ENCODE results near the gene U2SURP.
"Not testable (repeated sequence)": the region's sequence is repeated elsewhere in the genome, so short reads cannot be mapped to it uniquely, and the experiment has no call there.

Gene U2SURP

DNA sequence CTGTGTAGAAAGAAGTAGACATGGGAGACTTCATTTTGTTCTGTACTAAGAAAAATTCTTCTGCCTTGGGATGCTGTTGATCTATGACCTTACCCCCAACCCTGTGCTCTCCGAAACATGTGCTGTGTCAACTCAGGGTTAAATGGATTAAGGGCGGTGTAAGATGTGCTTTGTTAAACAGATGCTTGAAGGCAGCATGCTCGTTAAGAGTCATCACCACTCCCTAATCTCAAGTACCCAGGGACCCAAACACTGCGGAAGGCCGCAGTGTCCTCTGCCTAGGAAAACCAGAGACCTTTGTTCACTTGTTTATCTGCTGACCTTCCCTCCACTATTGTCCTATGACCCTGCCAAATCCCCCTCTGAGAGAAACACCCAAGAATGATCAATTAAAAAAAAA lies 72.6 kb downstream of the U2SURP start:
- not testable (repeated sequence) for DNase-seq

DNA sequence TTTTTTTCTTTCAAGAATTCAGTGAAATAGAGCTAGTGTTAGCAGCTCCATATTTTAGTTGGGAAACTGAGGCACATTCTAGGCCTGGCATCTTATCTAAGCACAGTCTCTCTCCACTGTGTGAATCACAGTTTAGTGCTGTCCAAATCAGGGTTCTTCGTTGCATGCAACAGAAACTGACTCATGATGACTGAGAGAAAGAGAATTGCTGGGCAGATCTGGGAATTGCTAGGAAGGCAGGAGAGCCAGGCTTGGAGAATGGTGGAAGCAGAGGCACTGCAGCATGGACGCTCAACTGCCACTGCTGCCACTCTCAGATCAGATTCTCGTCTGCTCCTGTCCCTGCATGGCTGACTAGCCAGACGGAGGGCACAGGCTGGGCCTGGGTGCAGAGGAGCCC lies 77.5 kb downstream of the U2SURP start:
- peak; percentile 65 for DNase-seq

DNA sequence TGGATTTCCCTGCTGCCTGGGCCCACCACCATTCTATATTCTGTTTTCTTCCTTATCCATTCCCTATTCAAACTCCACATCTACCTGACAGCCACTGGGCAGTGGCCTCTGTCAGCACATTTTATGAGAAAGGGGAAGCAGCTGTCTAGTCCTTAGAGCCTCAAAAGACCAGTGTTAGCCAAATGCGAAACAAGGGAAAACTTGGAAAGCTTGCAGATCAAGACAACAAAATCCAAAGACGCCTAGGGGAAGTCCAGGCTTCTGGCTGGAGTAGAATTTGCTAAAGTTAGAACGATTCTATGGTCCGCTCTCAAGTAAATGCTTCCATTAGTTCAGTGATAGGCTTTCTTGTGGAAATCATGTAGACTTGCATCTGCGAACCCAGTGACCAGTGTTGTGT lies 78.8 kb downstream of the U2SURP start:
- DNase-seq = no peak

DNA sequence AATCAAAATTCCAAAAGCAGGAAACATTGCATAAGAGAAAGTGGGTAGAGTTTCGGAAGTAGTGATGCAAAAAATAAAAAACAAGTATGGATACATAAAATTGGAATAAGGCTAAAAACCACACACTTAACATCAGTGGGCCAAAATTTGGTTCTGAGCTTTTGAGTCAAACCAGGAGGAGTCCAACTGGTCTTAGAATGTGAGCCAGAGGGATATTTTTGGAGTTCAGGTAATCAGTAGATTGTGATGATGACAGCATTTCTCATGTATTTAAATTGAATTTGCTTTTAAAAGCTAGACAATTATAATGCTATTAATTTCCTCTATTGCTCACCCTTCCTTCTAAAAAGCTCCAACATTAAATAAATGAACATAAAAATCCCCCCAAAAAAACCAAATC lies 80.0 kb downstream of the U2SURP start:
- no peak for DNase-seq

DNA sequence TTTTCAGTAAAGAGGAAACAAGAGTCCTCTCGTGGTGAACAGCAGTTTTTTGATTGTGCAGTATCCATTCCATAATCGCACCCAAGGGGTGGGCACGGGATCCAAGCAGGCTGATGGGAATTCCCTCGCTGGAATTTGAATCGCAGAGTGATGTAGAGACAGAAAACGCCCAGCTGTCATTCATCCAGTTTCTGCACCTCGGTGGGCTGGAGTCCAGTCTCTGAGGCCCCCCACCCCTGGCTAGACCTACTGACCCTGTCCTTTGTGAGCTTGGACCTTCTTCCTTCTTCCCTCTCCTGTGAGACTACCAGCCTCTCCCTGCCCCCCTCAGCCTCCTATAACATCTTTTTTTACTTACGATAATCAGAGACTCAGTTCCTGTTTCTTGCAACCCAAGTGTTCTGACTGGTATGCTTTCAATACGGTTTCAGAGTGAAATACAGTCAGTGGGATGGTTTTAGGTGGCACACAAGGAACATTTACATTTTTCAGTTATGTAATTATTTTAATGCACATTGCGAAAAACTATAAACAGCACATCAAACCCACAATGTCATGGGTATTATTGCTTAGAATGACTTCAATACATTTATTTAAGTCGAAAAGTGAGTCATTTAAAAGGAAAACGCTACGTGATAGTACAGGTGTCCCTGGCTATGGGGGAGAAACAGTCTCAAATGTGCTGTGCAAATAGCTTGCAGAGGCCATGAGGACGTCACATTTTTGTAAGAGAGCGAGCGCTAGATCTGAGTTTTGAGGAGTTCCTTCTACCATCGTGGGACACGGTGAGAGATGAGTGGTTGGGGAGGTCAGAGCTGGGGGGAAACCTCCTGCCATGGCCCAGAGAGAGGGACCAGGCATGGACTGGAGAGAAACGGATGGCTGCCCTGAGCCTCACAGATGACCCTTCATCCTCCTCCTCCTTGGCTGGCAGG lies 80.7 kb downstream of the U2SURP start:
- DNase-seq = no peak

DNA sequence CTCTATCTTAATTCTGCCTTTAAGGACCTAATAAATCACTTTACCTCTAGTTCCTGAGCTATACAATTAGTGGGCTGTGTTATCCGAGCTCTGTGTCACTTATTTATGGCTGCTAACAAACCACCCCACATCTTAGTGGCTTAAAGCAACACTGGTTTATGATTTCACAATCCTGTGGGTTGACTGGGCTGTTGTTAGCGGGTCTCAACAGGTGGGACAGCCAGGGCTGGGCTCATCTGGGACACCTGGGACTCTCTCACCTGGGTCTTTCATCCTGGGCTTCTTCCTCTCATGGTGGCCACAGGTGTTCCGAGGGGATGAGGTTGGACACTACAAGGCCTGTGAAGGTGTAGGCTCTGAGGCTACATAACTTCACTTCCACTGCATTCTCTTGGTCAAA lies 82.4 kb downstream of the U2SURP start:
- DNase-seq = no peak

DNA sequence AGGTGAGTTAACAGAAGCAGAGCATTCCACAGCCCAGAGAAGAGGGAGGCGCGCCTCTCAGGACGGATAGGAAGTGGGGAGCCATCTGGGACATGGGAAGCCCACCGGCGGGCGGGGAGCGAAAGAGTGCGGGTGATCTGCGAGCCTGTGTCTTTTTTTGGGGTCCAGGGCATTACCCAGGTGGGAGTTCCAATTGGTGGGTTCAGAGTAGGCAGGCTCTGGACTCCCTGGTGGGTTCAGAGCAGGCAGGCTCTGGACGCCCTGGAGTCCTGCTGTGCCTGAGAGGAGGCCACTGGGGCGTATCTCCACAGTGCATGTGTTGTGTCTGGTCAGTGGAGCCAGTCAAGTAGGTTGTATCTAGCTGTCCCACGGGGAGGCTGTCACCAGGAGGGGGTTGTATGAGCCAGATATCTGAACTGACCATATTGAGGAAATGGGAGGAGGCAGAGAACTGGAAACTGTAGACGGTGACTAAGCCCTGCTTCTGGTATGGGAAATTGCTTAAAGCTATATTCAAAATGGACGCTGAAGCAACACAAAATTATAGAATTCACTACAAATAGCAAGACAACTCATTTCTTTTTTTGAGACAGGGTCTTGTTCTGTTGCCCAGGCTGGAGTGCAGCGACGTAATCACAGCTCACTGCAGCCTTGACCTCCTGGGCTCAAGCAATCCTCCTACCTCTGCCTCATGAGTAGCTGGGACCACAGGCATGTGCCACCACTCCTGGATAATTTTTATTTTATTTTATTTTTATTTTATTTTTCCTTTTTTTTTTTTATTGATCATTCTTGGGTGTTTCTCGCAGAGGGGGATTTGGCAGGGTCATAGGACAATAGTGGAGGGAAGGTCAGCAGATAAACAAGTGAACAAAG lies 83.7 kb downstream of the U2SURP start:
- peak; percentile 60 for DNase-seq

DNA sequence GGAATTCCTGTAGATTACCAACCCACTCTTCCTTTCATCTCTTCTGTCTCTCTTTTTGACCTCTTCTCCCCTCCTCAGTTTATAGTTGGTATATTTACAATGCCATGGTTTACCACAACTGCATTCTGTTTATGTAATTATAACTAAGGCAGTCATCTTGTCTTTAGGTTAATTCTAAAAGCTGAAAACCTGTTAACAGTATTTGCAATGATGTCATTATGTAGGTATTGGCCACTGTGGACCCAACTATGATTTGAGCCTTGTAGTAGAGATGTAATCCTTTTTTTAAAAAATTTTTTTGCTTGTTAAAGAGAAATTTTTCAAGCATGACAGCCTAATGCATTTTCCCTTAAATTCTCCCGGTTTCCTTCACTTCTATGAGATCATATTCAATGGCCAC lies 87.5 kb downstream of the U2SURP start:
- DNase-seq = no peak

DNA sequence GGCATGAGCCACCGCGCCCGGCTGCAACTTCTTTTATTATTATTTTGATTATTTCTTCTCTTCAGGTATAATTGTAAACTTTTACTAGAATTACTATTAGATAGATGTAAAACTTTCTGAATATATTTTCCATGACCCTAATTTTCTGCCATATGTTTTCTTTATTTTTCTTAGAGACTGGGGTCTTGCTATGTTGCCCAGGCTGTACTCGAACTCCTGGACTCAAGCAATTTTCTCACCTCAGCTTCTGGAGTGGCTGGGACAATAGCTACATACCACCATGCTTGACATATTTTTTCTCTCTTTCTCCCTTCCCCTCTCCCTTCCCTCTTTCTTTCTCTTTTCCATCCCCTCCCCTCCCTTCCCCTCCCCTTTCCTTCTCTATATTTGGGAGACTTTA lies 88.6 kb downstream of the U2SURP start:
- DNase-seq = no peak

DNA sequence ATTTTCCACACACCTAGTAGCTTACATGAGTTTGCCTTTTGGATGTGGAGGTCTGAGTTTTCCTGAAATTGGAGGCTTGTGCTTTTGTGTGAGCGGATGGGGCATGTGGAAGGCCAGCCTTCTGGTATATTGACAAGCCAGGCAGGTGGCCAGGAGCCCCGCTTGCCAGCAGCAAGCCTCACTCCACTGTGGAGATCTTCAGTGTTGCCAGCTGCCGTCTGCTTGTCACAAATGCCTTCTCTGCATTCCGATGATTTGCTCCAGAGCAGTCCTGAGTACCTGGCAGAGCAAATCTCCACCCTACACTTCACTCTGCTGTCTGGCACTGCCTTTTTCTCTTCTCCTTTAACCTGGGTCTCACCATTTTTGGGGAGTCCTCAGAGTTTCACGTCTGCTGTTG lies 89.1 kb downstream of the U2SURP start:
- DNase-seq = no peak

DNA sequence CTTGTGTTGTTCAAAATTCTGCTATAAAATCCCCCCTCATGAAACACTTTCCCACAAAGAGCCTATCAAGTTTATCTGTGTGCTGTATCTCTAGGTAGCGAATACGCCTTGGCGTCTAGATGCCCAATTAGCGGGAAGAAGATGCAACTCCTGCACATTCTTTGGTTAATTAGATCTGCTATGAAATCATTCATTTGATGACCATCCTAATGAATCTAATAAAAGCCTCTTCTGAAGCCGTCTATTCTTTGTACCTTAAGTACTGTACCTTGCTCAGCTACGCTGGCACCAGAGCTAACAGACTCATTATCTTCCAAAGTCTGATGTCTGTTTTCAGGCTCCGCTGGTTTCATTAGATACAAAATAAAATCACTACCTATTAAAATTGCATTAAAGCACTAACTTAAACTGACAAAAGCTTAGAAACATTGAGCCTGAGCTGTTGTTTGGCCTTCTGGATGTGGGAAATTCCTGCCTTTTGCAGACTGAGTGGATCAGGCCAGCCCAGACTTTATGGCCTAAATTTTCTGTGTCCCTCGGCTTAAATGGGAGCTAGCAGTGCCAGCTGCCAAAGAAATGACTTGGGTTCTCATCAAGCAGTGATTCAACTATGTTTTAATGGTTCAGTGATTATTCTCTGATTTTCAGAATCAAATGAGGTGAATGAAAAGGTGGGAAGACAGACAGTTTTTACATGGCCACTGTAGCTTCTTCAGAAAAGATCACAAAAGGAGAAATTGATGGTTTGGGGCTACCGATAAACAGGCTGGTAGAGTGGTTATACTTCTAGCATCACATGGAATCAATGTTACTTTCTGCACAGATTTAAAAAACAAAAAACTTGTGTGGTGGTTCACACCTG lies 89.8 kb downstream of the U2SURP start:
- no peak for DNase-seq

DNA sequence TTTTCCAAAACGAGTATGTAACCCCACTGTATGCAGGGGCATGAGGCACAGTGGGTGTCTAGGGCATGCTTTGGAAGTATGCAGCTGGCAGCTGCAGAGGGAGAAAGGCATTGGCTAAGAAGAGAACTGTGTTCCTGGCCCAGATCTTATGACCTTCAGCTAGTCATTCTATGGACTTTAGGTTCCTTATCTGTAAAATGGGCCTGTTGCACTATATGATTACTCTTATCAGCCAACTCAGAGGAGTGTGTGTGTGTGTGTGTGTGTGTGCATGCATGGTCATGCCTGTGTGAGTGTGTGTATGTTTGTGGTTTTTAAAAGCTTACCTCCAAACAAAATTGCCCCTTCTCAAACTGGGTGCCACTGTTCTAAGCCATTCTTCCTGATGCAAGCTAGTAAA lies 90.8 kb downstream of the U2SURP start:
- no peak for DNase-seq

DNA sequence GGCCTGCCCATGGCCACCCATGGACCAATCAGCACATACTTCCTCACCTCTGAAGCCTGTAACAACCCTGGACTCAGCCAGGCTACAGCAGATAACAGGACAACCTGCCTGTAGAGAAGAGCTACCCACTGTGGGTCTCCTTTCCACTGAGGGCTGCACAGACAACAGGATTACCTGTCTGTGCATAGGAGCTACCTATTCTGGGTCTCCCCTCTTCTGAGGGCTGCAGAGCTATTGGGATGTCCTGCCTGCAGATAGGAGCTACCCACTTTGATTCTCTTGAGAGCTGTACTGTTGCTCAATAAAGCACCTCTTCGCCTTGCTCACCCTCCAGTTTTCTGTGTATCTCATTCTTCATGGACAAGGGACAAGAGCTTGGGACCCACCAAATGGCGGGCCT lies 94.4 kb downstream of the U2SURP start:
- DNase-seq = no peak

DNA sequence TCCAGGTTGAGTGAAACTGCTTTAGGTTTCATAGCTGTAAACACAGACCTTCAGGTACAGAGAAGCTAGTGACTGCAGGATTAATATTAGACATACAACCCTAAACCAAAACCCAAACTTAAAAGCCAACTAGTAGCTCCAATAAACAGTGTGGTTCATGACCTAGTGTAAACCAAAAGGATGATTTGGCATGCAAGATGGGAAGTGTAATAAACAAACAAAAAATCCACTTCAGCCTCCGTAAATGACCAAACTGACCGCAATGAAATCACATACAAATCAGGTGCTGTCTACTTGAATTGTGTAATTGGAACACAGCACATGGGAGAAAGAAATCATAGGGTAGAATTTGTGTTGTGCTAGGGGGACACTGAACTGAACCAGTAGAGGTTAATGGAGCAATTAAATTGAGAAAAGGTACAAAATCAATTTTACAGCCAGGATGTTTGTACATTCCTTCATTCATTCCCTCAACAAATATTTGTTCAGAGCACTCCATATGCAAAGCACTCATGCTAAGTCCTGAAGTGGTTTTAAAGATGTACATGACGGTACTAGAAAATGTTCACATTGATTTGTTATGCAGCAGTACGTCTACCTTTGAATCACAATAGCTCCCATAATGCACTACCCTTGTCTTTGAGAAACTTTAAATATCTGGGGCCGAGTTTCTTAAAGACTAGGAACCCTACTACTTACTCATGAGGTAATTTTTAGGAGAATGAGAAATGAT lies 96.8 kb downstream of the U2SURP start:
- no peak for DNase-seq

DNA sequence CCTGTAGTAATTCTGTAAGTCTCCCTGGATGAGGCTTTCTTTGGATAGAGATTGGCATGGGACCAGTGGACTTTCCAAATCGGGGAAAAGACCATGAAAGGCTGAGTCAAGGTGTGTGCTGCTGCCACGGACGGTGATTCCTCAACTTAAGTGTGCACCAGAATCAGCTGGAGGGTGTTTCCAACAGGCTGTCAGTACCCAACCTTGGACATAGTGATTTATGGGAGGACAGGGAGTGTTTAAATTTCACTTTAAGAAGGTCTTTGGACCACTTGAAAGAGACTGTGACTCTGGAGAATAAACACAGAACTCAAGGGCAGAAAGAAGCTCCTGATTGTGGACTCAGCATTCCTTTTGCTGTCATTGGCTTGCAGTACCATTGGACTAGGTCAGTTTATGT lies 97.8 kb downstream of the U2SURP start:
- DNase-seq = no peak

DNA sequence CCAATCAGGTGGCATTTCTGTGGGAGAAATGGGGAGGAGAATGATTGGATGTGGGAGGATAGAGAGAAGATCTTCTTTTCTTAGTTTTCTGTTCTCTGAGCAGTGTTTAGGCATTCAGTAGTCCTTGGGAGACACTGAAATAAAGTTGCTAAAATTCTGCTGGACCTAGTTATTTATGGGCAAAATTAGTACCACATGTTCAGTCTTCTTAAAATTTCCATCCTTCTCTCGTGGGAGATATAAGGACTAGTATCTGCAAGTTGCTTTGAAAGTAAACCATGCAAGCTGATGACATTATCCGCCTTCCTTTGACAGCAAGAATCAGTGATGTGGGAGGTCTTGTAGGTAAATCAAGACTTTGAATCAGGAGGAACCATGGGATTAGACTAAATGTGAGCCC lies 98.3 kb downstream of the U2SURP start:
- no peak for DNase-seq

DNA sequence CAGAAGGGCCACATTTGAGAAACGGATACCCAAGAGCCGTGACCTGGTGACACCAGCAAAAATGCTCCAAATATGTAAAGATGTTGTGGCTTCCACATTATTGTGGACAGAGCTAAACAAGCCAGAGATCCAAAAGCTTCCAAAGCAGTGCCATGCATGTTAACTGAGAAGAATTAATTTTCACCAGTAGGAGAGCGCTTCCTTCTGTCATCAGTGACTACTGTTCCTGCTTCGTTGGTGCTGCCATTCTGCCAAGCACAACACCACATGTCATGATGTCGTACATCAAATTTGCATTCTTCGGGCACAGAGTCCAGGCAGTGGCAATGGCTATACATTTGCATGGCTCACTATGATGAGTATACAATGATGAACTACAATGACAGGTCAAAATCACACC lies 99.1 kb downstream of the U2SURP start:
- no peak for DNase-seq

DNA sequence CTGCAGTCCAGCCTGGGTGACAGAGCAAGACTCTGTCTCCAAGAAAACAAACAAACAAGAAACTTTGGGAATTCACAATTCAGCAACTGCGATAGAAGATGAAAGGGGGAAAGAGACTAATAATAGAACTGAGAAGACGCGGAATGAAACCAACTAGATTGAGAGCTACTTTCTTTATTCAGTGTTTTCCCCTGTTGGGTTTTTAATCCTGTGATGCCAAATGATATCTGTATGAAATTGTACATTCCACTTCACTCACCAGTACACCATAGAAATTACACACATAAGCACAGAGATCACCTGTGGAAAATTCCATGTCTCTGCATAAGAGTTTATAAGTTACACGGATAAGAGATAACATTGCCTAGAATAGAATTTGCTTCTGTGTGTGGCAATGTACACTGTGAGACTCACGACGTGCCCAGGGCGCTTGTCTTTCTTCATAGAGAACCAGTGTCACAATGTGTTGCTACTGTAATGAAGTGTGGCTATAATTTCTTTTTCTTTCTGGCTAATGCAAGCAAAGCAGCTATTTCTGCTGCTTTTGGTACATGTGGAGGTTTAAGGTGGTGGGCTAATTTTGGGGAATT lies 100.5 kb downstream of the U2SURP start:
- no peak for DNase-seq

DNA sequence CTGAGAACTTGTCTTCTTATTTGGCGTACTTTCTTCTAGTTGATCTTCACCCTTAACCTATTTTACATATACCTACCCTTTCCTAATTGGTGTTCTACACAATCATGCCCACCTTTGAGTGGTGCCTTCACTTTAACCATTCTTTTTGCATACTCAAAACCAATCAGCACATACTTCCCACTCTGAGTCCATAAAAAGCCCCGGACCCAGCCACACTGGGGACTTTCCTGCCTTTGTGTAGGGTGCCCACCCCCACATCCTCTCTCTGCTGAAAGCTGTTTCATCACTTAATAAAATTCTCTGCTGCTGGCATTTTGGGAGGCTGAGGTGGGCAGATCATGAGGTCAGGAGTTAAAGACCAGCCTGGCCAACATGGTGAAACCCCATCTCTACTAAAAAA lies 102.3 kb downstream of the U2SURP start:
- no peak for DNase-seq

DNA sequence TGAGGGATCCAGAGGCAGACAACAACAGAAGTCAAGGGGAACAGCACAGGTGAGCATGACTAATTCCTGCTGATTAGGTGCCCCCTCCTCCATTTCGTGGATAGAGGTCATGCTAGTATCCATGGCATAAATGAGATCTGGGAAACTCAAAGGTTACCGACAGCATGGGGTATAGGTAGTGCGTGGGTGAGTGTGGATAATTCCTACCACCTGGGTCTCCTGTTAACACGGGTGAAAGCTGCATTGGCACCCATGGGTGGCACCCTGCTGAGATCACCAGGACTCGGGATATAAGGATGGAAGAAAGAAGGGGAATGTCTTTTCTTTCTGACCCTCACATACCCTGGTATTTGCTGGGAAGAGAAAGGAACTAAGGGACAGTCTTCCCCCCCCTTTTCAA lies 103.8 kb downstream of the U2SURP start:
- no peak for DNase-seq

DNA sequence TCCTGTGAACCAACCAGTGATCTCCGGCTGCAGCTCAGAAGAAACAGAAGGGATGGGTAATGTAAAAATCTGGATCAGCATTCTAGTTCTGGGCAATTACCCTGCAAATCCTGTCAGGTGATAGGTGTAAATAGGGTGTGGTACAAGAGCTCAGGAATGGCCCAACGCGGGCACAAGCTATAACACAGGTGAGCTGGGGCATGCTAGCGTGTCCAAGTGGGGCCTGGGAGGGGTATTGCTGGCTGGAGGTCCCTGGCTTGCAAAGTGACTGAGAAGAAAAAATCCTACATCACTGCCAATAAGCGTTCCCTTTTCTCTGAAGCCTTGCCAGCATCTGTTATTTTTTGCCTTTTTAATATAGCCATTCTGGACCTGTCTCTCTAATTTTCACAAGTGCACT lies 108.5 kb downstream of the U2SURP start:
- no peak for DNase-seq
